HG03064 (cell line): ENCODE measurements around the gene SDHB.
"Not testable (repeated sequence)": the region's sequence is repeated elsewhere in the genome, so short reads cannot be mapped to it uniquely, and the experiment has no call there.

Source experiments
- ATAC-seq: cut with Tn5 transposase; IDR thresholded peaks from one replicate; pipeline ENCODE4 v1.9.1; 2021; ENCODE audit warnings: low read depth; ENCODE audit not compliant: unreplicated experiment

The SDHB gene

DNA sequence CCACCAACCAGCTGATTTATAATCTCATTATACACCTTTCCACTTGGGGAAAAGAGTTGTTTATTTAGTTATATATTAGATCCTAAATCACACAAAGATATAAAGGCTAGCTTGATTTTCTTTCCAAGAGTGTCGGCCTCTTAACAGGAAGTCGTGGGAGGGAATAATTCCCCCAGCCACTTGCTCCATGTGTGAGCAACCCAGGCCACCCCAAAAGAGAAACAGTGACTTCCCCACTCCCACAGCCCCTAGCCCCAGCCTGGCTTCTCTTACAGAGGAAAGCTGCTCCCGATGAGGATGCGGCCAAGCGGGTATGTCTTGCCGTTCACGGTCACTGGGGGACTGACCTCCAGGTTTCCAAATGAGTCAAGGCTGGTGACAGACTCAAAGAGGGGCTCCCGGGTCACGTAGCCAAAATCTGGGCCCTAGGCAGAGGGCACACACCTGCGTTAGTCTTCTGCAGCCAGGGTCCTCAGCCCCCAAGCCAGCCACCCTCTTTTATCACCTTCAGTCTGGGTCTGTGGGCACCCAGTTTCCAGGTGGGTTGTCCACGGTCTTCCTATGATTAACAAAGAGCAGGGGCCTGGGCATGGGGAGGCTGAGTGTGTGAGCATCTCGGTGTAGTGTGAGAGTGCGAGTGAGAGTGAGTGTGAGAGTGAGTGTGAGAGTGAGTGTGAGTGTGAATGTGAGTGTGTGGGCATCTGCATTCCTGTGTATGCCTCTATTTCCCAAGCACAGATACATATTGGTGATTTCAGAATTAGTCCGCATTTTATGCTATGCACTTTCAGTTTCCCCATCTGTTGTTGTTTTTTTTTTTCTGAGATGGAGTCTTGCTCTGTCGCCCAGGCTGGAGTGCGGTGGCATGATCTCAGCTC, 25.4 kb upstream of the SDHB start:
- ATAC-seq = no peak

DNA sequence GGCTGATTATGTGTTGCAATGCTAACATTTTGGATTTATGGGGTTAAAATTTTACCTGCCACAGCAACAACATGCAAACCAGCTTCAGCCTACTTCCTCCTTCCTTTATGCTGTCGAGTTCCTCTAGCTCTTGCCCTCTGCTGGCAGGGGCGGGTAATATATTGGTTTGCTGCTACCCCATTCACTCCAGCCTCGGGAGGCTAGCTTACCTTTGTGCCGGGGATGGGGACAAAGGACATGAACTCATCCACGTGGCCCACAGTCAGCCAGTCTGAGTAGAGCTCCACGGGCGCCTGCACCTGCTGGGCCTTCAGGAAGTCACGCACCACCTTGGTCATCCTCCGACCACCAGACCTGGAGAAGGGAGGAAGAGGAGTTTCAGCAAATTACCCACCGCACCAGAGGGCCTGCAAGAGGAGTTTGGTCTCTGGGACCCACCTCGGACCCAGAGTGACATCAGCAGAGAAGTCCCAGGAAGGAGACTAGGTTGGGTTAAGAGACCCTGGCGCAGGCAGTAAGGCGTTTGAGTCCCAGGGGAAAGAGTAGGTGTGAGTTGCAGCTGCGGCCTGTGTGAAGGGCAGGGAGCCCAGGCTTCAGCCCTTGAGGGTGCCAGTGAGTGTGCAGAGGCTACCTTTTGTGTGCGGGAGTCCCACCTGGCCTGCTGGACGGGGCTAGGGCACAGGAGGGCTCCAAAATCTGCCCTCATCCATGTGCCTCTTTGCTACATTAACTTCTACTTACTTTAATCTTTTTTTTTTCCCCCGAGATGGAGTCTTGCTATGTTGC, 21.8 kb upstream of the SDHB start:
- ATAC-seq = no peak

DNA sequence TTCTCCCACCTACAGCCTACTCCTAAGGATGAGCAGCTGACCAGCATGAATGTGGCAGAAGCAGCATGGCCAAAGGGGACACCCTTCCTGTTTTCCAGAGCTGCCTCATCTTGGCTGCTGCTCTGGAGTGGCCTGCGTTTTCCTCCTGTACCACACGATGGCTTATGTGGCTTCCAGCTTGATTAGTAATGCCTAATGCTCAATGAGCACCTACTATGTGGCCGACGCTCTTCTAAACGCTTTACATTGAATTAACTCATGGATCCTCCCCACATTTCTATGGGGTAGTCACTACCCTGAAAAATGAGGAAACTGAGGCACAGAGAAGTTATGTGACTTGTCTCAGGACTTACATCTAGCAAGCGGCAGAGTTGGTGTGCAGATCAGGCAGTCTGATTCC, 18.0 kb upstream of the SDHB start:
- no peak for ATAC-seq

DNA sequence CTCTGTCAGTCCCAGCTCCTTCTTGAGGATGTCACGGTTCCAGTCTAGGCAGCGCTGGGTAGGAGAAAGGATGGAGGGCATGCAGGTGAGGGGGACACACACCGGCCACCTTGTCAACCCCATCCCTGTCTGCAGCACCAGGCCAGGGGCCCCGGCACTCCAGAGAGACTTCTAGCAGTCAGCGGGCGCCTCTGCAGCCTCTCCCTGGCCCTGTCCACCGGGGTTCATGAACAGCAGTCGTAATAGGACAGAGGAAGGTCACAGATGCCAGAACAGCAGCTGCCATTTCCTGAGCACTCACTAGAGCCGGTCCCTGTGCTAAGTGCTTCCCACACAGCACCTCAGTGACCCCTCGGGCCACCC, 16.3 kb upstream of the SDHB start:
- no peak for ATAC-seq

DNA sequence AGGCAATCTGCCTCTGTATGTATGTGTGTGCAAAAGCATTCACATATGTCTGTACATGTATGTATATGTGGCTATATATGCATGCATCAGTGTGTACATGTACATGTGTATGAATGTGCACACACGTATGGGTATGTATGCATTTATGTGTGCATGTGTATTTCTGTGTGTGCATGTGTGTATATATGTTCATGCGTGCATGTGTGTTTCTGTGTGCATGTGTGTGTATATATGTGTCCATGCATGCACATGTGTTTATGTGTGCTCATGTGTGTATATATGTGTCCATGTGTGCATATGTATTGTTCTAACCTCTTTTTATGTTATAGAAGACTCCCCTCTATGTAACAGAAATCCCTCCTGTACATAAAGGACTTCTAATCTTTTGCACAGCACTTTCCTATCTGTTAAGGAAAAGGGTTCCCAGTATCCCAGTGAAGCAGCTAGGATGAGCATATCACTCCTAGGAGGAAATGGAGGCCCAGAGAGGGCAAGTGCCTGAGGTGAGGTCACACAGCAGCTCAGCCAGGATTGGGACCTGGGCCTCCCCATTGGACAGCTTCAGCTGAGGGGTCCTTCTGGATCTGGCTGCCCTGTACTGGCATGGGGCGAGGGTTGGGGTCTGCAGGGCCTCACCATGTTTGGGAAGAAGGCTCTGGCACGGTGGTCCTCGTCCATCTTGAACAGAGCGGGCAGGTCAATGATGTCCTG, 15.8 kb upstream of the SDHB start:
- no peak for ATAC-seq

DNA sequence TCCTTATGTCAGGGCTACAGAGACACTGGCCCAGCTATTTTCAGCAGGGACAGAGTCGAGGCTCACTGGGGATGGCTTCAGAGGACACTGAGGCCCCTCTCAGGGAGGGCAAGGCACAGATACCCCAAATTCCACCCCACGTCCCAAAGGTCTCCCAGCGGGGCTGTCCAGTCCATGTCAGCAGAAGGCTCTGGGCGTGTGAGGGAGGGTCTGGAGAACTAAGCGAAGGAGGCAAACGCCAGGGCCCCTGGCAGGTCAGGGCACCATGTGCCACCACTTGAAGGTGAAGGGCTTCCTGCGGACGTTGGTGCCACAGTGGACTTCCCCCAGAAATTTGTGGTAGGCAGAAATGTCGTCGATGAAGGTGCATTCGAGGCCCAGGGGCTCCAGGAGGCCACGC, 15.0 kb upstream of the SDHB start:
- no peak for ATAC-seq

DNA sequence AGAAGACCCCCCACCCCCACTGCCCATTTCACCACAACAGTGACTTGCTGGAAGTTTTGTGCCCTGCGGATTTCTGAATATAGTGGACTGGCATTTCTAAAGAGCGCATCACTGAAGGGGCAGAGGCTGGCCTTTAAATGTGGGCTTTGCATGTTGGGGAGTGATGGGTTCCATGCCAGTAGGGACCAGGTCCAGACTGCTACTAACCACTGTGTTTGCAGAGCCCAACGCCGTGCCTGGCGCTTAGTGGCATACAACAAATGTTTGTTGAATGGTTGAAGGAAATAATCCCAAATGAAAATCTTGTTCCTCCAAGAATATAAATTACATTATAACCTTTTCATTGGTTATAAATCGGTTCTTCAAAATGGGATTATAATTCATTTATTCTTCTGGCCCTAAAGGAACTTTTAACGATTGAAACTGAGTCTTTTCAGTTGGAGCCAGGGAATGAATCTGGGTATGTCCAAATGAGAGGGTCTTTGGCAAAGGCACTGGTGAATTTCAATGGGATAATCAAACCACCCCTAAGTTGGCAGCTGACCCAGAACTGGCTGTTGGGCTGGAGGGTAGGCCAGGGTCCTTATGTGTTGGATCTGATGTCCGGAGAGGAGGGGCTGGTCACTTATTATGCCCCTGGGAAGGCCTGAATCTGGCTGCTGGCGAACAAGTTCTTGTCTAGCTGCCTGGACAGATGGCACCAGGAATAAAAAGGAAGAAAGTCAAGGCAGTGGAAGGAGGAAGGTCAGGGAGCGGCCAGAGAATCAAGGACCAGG, 13.8 kb upstream of the SDHB start:
- no peak for ATAC-seq

DNA sequence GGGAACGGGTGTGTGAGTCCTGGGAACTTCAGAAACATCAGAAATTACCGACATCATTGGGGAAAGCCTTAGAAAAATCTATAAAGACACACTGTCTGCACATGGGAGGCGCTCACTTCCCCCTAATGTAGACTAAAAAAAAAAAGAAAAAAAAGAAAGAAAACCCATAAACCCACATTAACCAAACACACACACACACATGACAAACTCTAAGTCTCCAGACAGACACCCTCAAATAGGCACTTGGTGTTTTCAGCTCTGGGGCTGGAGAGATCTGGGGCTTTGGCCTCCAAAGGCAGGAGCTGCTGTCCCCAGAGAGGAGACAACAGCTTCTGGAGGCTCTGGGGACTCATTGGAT, 13.2 kb upstream of the SDHB start:
- no peak for ATAC-seq

DNA sequence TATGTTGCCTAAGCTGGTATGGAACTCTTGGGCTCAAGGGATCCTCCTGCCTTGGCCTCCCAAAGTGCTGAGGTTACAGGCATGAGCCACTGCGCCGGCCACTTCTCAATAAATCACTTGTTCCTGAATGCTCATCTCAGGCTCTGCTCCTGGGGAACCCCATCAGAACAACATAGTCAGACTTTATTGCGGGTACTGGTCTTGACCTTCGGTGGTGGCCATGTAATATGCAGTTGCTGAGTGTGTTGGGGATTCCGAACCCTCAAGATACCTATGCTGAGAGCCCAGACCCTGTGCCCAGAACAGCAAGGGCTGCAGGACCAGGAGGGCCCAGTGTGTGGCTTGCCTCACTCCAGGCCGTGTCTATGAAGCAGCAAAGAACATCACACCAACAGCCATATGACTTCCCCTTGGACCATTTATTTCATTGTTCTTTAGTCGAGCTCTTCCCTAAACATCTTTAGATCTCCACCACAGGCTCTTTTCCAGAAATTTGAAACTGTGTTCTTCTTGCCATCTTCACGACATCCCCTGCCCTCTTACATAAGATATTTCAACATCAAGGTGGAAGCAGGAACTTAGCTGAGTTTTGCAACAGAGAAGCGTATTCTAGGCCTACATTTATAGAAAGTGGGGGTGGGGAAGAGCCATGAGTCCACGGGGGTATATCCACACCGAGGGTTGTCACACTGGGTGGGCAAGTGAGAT, 12.7 kb upstream of the SDHB start:
- no peak for ATAC-seq

DNA sequence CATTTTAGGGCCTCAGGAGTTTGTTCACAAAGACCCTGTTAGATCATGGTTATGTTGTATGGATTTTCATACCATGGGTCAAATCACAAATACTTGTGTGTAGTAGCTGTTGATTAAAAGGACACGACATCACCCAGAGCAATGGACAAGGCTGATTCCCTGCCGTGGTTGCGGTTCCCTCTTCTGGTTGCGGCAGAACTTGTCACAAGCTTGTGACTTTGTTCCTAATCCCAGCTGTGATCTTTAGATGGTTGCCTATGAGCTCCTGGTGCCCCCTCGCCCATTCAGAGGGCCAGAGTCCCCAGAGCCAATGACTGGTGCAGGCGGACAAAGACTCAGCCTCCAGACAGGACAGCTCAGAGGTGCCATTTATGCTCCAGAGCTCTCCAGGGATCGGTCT, 11.8 kb upstream of the SDHB start:
- no peak for ATAC-seq

DNA sequence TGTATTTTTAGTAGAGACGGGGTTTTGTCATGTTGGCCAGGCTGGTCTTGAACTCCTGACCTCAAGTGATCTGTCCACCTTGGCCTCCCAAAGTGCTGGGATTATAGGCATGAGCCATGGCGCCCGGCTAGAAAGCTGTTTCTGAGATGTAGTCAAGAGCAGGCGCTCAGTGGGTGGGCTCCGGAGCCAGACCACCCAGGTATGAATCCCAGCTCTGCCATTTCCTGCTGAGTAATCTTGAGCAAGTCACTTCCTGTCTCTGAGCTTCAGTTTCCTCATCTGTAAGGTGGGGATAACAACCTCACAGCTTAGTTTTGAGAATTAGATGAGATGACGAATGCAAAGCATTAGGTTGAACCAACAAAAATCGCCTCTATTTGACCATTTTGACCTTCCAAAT, 8.9 kb upstream of the SDHB start:
- ATAC-seq = not testable (repeated sequence)

DNA sequence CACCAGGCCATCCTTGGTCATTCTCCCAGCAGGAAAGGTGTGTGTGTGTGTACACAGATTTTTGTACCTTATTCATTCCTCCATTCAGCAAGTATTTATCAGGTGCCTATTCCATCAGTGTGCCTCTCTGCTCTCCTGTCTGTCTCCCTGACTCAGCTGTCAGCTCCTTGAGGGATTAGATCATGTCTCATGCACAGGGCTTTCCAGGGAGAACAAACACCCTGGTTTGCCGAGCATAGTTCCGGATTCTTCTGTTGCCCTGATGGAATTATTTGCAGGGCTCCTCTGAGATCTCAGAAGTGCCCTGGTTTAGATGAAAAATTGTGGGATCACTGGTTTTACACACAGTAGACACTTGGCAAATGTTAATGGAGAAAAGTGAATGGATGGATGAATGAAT, 8.1 kb upstream of the SDHB start:
- no peak for ATAC-seq

DNA sequence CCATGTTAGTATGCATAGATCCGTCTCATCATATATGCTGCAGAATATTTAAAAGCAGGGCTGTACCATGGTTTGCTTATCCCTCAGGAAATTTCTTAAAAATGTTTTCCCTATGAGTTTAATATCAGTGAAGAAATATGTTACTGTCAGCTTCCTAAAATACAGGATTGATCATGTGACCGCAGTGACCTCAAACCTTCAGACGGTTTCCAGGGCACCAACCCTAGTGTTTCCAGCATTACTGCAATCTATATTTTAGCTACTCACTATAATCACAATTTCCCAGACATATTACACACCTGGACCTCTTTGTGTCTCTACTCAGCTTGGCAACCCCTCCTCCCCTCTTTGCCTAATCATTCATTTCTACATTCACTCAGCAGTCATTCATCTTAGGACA, 7.7 kb upstream of the SDHB start:
- ATAC-seq = no peak

DNA sequence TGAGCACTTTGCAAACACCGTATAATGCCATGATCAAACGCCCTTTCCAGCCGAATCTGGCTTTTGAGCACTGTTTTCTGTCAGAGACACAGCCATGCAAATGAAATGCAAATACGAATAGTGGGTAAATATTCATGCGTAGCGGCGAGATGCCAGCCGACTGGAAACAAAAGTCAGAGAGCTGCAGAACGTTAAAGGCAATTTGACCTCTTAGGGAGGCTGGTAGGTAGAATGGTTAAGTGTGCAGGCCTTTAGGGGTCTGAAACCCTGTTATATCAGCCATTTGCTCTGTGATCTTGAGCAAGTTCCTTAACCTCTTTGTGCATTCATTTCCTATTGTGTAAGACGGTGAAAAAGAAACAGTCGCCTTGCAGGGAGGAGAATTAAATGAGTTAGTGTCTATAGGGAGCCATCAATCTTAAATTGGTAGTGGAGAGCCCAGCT, 6.5 kb upstream of the SDHB start:
- no peak for ATAC-seq

DNA sequence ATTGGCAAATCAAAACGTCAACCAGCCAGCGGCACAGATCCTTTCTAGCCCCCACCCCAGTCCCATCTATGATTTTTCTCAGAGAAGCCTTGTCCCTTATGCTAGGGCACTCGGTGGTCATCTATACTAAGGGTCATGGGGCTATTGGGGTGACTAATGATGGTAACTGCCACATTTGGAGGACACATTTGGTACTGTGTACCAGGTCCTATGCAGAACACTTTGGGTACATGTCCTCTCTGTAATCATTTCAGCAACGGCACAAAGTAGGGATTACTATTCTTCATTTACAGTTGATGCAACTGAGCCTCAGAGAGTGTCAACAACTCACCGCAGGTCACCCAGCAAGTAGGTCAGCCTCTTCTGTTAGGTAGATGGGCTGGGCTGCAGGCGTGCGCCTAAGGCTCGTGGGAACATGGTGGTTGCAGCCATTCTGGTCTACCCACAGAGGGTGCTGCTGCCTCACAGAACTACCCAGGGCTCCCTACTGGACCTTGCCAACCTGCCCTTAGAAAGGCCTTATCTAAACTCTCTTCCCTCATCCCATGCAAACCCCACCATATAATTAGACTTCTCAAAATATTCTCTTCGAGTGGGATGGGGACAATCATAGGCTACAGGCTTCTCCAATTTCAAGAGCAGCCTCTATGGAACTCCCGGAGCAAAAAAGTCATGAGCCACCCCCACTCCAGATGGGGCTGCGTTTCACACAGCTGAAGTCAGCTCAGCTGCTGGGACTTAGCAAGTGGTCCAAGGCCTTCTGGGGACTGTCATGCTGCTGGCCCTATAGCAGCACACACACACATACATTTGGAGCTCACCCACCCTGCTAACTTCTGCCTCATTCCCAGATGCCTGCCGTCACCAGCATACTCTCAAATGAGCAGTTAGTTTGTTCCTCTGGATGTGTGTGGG, 5.8 kb upstream of the SDHB start:
- no peak for ATAC-seq

DNA sequence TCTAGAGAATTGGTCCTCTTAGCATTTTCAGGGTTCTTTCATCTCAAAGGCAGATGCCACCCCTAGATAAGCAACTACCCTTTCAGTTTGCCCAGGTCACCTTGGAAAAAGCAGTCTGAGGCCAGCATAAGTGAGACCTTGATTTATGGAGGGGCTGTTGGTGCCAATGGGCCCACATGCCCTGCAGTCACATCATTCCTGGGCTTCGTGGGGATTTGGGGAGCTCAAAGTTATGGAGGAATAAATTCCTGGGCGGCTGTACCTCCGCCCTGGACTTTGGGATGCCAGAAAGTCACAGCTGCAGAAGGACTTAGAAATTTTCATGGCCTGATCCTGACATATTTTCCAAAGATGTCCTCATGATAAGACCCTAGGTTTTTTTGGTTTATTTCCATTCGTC, 2.7 kb upstream of the SDHB start:
- ATAC-seq = no peak

DNA sequence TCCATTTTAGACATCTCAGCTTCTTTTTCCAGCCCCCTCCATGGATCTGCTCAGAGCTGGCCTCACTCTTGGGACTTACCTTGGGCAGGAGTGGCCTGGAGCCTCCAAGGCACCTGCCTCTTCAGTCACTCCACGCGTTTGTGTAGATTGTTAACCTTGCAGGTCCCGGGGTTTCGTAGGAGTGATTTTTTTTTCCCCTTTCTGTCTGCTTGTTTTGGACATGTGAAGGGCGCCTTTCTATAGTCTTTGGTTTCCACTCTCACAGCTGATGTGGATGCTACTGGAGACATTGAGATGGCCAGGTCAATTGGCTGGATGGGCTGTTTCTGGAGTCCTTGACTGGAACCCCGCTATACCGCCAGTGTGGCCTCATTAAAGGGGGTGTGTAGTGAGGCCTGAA, 2.0 kb upstream of the SDHB start:
- ATAC-seq = no peak

DNA sequence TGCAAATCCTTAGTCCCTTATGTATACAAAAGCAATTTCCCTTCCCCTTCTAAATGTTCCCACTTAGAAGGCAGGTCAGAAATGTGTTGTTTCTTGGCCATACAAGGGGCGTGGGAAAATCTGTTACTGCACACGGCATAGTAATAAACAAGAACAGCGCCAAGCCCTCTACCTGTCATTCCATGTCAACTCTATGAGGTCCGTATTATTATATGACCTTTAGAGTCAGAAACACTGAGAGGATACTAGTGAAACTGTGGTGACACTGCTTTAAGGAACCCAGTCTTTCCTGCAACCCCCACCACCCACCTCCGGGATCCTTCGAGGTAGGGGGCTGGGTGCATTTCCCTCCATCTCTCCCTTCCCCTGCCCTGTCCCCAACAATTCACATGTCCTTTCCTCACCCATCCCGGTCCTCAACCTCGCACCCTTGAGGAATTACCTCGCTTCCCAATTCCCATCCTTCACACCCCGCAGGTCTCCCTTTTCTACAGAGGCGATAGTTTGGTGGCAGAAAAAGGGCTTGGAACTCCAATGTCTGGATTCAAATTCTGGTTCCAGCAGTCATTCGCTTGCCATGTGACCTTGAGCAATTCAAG, 647 bp downstream of the SDHB start:
- no peak for ATAC-seq

DNA sequence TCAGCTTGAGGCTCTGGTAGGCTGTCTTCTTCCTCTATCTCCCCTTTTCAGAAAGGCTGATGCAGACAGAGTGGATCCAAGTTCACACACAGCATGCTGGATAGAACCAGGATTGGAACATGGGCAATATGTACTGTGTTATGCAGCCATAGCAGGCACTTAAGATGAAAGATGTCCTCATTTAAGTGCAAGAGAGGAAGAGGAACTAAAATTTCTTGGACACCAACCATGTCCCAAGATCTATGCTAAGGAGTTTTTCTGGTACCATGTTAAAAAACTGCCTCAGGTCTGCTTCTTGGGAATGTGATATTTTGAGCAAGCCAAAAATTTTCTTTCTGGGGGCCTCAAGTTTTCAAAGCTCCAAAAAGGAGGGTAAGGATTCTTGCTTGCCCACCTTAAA, 1.2 kb downstream of the SDHB start:
- no peak for ATAC-seq
